Cerebellar cortex (tissue), 1 donor: ENCODE measurements around the gene THBS2.
"Not testable (repeated sequence)": the region's sequence is repeated elsewhere in the genome, so short reads cannot be mapped to it uniquely, and the experiment has no call there.

Experiments
- DNase-seq: peaks from one replicate; pipeline ENCODE4 v3.0.0-alpha.2; 2015; ENCODE audit warnings: low spot score

Gene THBS2

DNA sequence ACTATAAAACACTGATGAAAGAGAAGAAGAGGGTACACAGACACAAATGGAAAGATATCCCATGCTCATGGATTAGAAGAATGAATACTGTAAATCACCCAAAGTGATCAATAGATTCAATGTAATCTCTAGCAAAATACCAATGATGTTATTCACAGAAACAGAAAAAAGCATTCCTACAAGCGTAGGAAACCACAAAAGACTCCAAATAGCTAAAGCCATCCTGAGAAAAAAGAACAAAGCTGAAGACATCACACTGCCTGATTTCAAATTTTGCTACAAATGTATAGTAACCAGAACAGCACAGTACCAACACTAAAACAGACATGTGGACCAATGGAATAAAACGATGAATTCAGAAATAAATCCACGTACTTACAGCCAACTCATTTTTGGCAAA lies 43.0 kb downstream of the THBS2 start:
- no peak for DNase-seq

DNA sequence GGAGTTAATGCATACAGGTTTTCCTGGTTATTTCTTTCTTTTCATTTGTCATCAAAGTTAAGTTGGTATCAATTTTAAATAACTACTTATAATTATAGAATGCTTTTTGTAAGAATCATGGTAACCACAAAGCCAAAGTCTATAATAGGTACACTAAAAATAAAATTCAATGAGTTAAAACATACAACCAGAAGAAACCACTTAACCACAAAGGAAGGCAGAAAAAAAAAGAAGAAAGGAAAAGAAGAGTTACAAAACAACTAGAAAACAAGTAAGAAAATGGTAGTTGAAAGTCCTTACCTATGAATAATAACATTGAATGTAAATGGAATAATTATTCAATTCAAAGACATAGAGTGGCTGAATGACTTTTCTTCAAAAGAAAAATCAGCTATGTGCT lies 45.6 kb downstream of the THBS2 start:
- no peak for DNase-seq

DNA sequence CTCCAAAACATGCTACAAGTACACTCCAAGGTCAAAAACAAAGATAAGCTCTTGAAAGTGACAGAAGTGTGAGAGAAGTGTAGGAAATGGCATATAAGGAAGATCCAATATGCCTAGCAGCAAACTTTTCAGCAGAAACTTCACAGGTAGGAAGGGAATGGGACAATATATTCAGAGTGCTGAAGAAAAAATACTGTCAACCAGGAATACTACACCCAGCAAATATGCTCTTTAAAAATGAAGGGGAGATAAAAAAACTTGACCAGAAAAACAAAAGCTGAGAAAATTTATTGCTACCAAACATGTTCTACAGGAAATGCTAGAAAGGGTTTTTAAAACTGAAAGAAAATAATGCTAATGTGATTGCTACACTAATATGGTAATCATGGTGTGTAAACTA lies 46.2 kb downstream of the THBS2 start:
- no peak for DNase-seq

DNA sequence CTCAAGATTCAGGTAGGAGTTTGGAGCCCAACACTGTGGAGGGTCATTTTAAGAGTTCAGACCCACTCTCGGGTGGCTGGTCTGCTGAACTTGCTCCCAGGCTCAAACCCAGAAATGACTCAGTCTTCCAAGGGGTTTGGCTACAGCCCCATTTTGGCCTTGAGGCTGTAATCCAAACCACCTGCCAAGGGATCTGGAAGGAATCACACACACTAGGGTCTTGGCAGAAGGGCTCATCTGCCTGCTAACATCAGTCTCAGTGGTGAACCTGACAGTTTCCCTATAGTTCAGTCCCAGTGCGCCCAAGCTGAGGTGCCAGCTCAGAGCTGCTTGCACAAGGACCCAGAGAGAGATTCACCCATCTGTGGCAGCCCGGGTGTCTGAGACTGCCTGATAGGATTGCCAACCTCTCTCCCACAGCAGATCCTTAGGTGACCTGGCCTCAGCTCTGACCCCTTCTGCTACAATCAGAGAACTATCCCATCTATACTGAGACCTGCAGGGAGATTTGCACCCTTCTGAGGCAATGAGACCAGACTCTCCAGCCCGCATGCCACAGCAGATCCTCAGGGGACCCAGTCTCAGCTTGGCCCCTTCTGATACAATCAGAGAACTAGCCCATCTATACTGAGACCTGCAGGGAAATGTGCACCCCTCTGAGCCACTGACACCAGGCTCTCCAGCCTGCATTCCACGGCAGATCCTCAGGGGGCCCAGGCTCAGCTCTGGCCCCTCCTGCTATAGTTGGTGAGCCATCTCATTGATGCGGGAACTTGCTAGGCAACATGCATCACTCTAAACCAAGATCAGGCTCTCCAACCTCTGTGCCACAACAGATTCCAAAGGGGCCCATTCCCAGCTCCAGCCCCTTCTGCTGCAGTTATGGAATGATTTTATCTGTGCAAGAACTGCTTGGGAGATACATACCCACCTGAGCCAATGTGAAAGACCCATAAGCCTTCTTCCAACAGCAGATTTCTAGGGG lies 48.2 kb downstream of the THBS2 start:
- no peak for DNase-seq

DNA sequence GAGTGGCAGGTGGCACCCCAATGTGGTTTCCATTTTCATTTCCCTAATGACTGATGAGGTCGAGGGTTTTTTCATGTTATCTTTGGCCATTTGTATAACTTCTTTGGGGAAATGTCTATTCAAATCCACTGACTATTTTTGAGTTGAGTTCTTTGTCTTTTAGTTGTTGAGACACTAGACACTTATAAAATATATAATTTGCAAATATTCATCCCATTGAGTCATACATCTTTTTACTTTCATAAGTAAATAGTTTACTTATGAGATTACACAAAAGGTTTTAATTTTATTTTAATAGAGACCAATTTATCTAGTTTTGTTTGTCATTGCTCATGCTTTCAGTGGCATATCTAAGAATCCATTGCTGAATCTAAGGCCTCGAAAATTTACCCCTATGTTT lies 49.5 kb downstream of the THBS2 start:
- no peak for DNase-seq

DNA sequence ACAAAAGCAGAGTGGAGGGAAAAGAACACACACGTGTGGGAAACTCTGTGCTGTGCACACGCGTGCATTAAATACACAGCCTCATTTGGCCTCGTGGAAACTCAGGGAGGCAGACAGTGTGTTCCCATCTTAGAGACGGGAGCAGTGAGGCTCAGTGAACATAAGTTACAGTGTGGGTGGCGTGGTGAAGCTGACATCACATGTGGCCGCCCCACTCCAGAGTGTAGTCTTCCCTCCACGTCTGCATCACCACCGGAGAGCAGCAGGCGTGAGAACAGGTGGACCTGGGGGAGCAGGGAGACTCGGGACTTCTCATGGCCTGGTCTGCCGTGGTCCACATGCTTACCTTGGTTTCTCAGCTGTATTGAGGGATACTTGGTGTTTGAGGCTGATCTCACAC lies 51.7 kb downstream of the THBS2 start:
- DNase-seq, result no peak

DNA sequence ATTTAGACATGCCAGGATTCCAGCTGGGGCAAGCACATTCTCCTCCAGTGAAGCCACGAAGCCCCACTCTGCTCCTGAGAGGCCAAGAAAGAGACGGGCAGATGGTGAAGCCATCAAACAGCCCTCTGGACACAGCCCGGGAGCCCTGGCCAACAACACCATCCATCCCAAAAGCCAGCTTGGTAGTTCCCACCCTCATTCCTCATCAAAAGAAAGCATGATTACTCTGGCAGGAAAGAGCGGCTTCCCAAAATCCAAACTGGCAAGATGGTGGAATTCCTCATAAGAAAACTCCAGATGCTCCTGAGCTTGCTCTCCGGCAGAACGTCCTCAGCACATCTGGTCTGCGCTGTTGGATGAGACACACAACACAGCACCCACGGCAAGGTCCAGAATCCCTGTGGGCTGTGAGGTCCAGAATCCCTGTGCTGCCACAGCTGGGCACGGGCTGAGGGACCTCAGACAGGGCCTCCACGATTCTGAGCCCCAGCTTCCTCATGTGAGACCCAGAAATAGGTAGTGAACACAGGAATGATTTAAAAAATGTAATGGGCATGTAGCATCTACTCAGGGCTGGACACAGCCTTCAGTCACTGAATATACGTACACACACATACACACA lies 52.6 kb downstream of the THBS2 start:
- DNase-seq, result no peak

DNA sequence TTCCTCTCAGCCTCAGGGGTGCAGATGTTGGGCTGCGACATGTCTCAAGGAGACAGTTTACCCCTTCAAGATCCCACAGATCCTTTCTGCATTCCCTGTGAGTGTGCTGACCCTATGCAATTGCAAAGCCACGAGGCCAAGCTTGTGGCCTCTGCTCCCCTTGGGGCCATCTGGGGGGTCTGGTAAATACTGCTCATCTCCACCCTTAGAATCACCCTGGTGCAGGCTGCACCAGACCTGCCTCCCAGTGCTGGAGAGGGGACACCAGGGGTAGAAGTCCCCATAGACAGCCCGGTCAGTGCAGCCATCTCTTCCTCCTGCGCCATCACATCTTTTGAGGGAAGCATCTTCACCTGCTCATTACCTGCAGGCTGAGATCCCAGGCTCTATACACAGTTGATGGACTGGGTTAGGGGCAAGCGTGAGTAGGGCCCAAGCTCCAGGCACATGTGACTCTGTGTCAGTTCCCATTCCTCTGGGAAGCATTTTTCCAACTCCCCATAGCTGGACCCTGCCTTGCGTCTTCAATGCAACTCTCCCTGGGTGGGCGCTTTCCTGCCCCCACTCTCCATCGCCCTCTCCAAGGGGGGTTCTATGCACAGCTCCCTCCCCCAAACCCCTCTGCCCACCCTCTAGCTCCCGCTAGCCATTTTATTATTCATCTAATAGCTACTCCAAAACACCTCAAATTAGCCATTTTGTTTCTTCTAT lies 53.9 kb downstream of the THBS2 start:
- no peak for DNase-seq

DNA sequence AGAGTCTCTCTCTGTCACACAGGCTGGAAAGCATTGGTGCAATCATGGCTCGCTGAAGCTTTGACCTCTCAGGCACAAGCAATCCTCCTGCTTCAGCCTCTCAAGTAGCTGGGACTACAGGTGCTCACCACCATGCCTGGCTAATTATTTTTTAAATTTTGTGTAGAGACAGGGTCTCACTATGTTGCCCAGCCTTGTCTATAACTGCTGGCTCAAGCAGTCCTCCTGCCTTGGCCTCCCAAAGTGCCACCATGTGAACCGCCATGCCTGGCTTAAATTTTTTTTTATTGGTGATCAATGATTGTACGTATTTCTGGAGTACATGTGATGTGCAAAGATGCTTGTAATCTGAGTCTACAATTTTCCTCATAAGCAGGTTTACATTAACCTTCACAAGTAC lies 54.8 kb downstream of the THBS2 start:
- DNase-seq, result no peak

DNA sequence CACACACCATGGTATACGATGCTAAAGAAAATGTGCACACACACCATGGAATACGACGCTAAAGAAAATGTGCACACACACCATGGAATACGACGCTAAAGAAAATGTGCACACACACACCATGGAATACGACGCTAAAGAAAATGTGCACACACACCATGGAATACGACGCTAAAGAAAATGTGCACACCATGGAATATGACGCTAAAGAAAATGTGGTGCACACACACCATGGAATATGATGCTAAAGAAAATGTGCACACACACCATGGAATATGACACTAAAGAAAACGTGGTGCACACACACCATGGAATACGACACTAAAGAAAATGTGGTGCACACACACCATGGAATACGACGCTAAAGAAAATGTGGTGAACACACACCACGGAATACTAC lies 55.7 kb downstream of the THBS2 start:
- DNase-seq, result not testable (repeated sequence)

DNA sequence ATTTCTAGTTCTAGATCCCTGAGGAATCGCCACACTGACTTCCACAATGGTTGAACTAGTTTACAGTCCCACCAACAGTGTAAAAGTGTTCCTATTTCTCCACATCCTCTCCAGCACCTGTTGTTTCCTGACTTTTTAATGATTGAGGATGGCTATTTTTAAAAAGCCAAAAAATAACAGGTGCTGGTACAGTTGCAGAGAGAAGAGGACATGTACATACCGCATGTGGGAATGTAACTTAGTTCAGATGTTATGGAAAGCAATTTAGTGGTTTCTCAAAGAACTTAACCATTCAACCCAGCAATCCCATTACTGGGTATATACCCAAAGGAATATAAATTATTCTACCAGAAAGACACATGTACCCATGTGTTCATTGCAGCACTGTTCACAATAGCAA lies 57.4 kb downstream of the THBS2 start:
- not testable (repeated sequence) for DNase-seq

DNA sequence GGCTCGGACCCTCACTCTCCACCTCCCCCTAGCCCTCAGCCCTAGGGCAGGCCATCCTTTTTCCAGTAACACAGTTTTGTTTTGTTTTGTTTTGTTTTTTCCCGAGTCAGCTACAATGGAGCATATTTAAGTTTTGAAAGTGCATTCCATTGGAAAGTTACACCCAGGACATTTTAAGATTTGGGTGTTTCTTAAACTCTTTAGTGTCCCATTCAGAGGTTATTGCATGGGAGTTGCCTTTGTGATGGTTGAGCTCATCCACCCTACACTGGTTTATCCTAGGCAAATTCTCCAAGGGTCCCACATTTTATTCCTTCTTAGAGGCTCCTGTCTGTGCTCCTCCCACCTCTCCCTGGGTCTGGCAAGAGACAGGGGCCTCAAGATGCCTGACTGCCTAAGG lies 58.9 kb downstream of the THBS2 start:
- DNase-seq, result no peak

DNA sequence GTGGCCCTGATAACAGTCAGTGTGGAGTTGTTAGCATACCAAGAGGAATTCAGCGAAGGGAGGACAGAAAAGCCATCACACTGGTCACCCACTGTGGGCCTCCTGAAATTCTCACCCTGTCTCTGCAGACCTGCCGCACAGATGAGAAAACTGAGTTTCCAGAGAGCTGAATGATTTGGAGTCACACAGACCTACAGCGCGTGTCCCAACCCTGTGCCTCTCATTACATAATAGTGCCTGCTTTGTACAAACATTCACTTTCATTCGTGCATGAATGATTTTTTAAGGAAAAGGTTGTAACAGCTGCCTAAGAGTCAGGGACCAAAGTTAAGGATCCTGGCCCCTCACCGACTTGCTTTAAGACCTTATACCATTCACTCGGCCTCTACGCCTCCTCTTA lies 62.7 kb downstream of the THBS2 start:
- no peak for DNase-seq

DNA sequence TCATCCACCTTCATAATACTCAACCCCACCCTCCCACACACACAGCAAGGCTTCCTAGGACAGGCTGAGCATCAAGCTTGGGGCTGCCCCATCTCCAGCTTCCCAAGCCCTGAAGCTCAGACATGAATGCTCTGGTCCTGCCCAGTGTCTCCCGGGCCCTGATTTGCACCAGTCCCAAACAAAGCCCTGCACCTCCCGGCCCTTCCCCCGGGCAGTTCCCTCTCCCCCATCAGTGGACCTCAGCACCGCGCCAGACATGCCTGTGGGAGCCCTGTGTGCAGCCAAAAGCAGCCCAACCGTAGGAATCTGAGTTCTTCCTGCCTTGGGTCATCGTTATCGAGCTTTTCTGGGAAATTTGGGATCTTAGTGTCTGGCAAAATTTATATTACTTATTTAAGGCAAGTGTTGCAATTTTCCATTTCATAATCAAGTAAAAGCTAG lies 63.5 kb downstream of the THBS2 start:
- no peak for DNase-seq

DNA sequence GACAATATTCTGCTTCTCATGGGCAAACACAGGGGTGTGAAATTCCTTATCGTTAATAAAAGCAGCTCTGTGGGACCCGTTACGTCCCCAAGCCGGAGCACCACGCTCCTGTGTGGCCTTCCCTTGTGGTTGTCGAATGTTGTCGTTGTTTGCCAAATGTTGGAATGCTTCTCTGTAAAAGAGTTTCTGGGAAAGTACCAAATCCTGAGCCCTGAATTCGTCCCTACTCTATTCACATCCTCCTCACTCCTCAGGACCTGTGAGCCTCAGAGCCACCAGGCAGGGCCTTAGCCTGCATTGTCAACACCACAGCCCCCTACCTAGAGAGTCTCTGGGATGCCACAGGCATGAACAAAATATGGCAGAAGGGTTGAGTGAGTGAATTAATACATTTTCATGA lies 64.0 kb downstream of the THBS2 start:
- no peak for DNase-seq

DNA sequence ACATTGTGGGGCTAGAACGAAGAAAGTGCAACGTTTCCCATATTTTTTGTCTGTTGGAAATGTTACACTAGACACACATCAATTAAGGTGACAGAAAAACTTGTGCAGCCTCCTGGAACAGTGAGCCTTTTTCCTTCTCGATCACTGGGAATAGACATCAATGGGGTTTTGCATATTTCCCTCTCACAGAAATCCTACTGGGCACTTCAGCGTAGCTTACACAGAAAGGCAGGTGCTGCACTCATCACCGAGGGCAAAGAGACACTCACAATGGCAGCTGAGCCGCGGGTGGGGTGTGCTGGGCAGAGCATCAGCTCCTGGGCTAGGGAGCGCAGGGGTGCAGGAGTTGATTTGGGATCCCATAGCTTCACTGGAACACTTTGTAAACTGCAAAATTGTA lies 64.5 kb downstream of the THBS2 start:
- no peak for DNase-seq

DNA sequence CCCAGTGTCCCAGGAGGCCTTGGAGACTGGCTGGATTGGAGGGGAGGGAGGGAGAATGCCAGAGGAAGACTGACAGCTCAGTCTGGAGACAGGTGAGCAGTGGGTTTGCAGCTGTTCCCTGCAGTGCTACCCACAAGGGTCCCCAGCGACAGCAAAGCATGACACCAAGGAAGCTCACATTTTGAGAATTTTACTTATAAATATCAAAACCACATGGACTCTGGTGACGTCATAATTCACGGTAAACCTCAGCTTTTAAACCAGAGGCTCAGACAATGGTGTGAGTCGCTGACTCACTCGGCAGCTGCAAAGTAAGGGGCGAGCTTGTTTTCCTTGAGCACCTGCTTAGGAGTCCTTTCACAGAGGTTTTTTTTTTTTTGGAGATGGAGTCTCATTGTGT lies 65.2 kb downstream of the THBS2 start:
- DNase-seq, result no peak

DNA sequence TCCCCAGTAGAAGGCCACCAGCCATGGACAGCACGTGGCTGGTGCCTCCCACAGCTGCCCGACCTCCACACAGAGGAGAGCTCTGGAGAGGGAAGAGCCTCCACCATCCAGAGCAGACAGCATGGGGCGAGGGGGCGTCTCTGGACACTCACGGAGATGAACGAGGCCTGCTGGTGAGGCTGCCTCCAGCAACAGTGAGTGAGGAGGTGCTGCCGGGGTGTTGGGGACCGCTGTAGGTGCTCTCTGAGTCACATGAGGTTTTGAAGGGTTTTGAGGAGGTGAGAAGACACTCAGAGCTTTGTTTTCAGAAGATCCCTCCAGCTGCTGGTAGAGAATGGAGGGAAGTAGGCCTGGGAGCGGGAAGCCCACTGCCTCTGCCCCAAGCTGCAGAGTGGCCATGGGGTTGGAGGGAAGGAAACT lies 65.6 kb downstream of the THBS2 start:
- DNase-seq, result no peak

DNA sequence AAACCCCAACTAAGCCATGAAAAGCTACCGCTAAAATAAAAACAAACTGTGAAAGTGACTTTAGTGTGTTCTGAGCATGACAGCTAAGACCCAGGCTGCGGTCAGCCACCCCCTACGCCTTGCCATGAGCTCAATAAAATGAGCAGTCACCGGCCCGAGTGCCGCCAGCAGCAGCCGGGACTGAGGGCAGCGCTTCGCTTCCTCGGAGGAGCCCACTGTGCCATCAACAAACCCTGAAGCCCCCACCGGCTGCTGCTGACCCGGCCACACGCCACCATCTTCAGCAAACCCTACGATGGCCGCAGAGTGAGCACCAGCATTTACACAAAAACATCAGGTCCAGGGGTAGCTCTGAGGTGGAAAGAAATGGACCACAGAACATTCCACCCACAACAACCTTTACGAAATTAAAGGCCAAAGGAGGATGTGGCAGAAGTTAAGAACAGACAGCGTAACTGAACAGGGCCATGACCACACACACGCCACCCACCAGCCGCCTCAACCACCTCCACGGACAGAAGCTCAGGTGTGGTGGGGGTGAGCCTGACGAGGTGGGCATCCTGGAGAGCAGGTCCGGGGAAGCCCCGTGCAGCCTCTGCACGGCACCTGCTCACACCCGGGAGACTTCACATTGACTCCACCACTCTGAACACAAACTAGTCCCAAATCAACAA lies 67.0 kb downstream of the THBS2 start:
- DNase-seq, result no peak

DNA sequence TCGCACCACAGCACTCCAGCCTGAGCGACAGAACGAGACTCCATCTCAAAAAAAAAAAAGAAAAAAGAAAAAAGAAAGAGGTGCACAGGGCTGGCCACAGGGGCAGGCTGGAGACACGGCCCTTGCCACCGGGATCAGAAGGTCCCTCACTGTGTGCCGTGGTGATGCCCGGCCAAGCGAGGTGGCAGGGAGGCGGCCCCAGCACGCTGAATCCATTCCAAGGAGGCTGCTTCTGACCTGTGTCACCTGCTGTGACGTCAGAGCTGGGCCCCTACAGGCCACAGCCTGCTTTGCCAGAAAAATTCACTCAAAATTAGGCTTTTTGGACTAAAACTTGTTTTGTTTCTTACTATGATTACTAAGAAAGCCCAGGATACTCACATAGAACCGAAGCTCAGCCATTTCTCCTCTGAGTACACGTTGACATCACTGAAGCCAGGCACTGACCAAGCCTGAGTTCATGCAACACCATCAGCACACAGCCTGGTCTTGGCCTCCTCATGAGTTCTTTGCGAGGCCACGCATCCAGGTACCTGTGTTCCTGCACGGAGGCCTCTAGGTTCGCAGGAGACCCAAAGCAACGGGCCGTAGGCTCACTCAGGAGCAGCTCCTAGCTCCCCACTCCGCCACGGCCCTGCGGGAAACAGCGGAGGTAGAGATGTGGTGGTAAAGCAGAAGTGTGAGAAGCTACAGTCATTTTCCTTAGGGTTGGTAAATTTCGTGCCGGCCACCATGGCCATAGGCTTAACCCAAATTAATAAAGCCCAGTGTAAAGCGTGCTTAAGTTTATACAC lies 67.8 kb downstream of the THBS2 start:
- no peak for DNase-seq

DNA sequence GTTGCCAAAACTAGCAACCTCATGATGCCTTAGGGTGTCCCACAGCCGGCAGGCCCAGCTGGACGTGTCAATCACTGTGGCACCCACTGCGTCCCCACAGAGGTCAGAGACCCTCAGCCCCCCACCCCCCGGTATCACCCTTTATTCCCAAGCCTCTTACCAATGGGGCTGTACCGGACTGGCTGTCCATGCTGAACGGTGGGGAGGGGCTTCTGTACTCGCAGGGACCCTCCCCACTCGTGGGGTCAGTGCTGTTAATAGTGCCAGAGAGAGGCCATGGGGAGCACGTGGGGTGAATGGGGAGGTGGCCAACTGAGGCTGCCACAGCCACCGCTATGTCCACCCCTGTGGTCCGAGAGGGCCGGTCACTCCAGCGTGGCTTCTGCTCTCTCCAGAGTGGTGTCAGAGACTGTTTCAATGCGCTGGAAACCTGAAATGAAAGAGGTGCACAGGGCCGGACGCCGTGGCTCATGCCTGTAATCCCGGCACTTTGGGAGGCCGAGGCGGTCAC lies 68.6 kb downstream of the THBS2 start:
- DNase-seq, result no peak
